GM18870 (cell line): Measurements from ENCODE around the gene DEPP1.

Experiments
- ATAC-seq: cut with Tn5 transposase; IDR thresholded peaks from one replicate; pipeline ENCODE4 v1.9.1; 2021; ENCODE audit warnings: moderate library complexity; ENCODE audit not compliant: unreplicated experiment

The DEPP1 gene

DNA sequence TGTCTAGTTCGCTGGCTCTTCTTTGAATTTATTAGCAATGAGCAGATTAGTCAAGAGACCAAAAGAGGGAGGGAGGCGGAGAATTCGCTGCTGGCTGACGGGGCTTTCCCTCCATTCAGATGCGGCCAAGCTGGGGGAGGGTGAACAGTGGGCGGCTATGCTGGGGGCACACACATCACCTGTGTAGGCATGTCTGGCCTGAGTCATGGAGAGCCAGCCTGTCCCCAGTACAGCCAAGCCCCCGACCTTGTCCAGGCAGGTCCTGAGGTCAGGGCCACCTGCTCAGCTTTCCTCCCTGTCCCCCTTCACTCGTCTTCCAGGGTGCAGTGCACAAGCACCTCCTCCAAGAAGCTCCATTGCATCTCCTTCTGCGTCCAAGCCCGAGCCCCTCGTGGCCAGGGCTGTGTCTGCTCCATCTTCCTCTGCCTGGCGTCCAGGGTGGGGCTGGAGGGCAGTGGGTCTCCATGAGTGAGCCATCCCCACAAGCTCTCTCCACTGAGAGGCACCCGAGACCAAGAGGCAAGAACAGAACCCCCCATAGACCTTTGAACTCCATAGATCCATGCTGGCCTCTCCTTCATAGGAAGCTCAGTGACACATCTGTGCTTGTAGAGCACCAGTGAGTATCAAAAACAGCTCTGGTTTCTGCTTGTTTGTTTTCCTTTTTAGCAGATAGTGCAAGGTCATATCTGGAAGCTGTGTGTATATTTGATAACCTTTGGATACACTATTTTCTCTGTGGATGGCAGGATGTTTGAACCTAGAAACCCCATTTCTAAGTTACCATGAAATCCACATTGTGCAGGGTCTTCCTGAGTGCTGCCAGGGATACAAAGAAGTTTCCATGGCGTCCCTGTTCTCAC lies 1.9 kb upstream of the DEPP1 start:
- ATAC-seq, result no peak

DNA sequence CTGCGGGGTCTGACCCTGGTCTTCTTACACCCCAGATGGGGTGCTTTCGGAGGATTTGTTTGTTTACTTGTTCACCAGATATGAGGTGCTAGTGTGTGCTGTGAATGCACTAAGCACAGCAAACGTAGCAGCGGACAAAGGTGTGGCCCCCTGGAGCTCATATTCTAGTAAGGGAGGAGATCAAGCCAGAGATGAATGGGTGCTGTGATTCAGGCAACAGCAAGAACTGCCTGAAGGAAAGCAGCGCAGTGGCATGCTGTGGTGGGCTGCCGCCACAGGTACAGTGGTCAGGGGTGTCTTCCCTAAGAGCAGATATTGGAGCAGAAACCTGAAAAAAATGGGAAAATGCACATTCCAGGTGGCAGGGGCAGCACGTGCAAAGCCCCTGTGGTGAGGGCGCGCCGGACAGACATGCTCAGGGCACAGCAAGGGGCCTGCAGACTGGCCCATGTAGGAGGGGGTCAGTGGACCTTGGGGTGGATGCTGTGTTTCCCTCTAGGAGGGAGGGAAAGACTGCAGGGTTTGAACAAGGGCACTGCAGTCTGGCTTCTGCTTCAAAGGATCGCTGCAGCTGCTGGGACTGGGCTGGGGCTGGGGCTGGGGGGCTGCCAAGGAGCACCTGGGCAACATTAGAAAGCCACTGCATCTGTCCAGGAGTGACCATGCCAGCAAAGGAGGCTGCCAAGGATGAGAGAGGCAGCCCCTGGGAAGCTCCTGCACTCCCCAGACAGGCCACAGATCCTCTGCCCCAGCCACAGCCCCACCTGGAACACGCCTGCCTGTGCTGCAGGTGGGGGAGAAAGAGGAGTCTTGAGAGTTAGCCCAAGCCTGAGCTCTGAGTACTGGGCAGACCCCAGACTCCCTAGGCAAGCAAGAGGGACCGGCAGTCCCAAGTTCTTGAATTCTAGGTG lies 927 bp upstream of the DEPP1 start:
- no peak for ATAC-seq

DNA sequence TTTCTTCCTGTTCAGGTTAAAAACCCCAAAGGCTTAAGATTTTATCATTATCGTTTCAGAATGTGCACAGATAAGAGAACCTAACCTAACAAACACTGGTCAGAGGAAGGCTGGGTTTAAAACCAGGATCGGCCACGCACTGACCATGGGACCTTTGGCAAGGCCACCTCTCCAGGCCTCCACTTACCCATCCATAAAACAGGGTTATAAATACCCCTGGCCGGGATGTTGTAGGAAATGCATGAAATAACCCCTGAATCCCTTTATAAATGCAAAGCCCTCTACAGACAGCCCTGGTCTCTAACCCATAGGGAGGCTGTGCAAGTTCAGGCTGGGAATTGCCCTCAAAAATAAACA lies 418 bp downstream of the DEPP1 start:
- no peak for ATAC-seq

DNA sequence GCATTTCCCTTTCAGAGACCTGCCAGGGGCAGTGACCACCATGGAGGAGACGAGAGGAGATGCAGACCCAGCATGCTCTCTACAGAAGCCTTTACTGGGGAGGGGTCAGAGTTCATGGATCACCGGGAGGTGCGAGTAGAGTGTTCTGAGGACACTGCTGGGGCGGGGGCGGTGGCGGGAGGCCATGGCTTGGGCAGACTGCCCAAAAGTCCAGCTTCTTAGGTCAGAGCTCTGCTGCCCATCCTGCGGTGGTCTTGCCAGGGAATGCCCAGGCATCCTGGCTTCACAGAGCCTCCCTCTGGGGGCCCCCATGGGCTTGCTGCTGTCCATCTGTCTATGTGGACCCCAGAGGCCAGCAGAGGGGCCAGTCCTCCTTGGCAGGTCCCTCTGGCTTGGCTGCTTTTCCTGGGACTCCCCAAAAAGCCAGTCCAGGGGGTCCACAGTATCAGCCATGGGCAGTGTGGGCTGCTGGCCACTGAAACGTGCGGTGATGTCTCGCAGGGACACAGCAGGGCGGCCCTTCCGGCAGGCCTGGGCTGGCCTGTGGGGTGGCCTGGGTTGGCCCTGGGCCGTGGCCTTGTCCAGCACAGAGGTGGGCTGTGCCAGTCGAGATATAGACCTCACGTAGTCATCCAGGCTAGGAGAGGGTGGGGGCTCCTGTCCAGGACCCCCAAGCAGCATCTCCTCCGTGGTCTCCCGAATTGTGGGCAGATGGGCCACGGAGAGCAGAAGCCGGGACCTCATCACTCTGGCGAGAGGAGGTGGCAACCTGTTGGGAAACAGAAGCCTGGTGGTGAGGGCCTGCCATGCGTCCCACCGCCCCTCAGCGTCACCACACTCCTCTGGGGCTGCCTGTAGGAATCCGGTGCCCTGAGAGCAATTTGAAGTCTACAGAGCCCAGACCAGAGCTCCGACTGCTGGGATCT lies 1.1 kb downstream of the DEPP1 start:
- ATAC-seq, result no peak

DNA sequence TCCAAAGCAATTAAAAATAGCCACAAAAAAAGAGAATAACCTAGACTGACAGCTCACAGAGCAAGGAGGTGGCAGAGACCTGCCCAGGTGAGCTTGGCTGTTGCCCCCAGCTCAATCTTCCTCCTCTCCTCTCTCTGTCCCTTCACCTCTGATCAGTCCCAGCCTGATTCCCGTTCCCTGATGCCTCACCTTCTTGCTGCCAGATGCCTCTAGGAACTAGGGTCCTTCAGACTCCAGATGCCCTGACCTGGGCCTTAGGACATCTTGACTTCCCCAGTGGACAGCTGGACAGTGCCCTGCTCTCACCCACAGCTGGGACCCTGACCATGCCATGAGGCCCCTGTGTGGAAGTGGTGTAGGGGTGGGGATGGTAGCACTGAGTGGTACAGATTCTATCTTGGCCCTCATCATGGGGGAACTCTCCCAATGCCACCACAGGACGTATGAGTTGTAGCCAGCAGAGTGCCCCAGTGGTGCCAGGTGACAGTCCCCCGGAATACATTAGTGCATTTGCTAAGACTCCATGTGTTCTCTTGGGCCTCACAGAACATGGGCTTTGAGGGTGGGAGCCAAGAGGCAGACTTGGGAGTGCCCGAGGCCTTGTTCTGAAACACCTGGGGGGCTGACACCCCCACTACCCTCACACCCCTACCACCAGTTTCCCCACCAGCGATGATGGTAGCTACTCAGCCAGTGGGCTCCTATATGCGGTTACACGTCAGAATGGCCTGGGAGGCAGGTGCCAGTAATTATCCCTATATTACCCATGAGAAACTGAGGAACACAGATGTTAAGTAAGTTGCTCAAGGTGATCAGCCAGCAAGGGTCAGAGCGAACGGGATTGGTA lies 2.0 kb downstream of the DEPP1 start:
- no peak for ATAC-seq

DNA sequence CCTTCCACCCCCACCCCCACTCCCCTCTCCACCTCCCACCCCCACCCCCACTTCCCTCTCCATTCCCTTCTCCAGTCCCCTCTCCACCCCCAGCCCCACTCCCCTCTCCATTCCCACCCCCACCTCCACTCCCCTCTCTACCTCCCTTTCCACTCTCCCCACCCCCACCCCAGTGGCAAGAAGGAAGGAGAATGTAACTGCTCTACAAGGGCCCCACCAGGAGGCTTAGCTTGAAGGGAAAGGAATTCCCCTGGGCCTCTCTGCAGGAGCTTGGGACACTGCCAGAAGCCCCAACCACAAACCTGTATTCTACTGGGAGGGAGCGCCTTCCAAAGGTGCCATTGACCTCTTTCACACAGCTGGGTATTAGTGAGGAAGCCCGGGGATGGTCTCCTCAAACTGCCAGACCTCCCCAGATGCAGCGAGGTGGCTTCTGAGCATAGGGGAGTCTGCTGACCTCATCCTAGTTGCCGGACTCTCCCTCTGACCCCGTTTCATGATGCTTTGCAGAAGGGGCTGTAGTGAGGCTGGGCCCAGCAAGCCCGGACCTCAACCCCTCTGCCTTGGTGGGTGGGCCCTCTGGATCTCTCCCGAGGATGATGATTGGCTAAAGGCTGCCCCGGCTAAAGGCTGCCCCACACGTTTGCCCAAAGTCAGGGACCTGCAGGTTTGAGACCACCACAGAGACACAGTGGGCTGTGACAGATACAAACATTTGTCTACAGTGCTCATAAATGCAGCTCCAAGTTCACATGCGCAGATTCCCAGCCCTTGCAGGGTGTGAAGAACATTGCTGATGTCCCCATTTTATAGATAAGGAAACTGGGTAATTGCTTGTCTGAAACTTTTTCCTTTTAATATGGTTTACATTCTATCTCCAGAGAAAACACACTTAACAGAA lies 2.9 kb downstream of the DEPP1 start:
- no peak for ATAC-seq

DNA sequence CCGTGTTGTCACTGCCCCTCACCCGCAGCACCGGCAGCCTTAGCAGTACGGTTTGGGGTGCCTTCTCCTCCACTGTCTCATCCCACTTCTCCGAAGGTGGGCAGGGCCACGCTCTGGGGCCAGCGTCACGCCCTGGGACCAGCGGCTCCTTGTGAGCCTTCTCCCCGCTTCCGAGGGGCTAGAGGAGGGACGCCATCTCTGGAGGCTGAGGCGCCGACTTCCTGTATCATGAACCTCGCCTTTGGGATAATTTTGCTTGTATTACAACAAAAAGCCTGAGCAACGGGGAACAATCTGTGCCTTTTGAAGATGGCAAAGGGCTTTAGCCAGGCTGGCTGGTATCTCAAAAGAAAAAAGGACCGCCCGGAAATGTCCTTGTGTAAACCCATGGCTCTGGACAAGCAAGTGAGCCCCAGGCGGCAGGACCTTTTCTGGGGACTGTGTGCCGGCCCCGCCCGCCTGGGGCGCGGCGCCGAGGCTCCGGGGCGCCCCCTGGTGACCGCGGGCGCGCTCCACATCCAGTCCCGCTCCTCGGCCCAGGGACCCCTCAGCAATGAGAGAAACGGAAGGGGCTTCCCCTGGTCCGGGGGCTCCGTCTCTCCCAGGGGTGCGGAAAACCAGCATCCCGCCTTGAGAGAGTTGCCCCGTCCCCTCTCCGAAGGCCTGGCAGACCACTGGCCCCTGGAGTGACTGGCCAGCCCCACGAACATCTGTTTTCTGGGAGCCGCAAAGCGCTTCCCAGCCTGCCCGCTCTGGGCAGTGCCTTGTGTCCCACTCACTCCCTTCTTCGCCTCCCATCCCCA lies 3.8 kb downstream of the DEPP1 start:
- ATAC-seq, result peak; percentile 31

DNA sequence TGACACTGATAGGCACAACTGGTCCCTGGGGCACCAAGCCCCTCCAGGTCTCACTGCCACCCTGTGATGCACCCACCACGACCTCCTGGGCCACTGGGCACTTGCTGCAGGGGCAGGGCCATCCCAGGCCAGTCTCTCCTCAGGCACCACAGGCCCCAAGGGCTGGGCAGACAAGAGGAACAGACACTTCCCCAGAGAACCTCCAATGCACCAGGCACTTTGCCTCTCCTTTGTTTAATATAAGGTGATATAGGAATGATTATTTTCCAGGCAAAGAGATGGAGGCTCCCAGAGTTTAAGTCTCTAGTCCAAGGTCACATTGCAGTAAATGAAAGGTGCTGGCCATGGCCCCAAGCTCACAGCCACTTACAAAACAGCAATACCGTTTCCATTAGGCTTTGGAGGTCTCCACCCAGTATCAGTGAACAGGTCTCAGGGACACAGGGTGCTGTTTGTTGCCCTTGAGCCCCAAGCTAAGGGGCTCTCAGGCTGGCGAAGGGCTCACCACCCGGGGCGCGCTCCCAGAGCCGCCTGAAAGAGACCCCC lies 4.5 kb downstream of the DEPP1 start:
- ATAC-seq, result no peak

DNA sequence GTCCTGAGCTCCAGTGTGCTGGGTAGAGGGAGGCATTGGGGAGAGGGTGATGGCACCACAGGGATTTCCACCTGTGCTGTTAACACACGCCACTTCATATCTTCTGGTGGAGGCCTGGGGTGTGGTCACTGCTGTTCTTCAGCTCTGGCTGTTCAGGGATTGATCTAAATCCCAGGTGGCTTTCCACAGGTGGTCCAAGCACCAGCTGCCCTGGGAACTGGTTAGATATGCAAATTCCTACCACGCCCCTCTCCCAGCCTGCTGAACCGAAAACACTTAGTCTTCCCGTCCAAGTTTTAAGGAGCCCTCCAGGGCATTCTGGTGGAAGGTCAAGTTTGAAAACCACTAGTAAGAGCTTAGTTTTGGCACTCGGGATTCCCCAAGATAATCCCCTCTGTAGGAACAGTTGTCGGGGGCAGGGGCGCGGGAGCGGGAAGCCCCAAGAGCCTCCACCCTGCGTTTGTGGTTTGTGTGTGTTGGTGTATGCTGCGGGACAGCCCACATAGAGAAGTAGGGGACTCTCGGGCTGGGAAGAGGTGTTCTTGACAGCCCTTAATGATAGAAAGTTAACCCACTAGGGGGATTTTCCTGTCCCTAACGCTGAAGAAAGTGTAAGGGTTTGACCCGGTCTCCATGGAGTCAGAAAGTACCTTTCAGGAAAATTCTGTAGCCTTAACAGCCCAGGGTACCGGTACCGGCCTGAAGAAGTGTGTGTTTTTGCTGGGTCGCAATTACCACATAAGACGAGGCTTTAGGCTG lies 5.1 kb downstream of the DEPP1 start:
- ATAC-seq, result peak; percentile 30

DNA sequence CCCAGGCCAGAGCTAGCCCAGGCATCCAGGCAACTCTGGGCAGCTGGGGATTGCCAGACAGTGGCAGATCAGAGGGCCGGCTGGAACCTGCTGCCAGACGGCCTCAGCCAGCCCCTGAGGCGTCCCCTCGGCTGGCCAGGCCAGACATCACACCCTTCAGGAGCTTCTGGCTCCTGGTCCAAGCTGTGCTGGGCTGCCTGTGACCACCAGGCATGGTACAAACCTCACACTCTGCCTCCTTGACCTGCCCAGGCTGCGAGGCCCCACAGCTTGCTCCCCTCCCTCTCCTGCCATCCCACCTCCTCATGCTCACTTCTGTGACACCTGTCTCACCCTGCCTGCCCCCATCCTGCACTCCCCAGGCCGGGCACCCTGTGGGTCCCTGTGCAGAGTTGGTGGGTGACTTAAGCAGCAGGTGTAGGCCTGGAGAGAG lies 5.7 kb downstream of the DEPP1 start:
- no peak for ATAC-seq

DNA sequence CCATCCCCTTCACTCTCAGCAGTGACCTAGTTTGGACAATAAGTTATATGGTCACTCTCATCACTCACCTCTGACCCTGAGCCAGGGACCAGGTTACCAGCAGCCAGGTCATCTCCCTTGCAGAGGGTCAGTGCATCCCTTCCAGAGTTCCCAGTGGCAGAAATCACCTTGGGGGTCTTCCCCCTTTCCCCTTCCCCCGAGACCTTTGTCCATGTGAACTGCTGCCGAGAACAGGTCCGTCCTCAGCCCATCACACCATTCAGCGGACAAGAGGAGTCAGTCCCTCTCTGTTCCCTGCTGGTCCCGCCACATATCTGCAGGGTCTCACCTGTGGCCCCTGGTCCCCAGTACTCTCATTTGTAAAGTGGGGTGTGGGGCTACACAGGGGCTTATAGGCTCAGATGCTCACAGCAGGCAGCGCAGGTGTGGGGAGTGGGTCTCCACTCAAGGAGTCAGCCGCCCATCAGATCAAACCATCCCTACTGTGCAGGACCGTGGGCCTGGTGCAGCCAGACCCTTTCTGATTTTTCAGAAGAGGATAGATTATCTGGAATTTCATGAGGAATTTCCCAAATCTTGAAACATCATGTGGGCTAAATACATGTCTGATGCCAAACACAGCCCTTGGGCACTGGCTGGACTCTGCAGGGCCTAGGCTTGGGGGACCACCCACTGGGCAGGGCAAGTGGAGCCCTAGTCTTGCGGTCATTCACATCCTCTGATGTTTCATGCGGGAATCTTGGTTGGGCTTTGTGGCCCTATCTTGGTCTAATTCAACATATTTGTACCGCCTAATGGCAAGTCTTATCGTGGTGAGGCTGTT lies 6.5 kb downstream of the DEPP1 start:
- ATAC-seq, result no peak

DNA sequence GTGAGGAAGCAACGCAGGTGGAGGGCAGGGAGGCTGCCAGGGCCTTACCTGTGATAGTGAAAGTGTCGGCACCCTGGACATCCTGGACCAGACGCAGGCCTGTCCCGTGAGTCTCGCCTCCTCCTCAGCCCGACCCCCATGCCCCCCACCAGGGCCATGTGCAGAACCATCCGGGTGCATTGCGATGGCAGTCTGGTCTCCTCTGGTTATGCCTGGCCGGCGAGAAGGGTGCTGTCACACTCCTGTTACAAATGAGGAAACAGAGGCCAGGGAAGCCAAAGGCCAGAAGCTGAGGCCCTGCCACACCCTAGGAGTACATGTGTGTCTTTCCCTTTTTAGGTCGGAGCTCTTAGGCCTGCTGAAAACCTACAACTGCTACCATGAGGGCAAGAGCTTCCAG lies 7.2 kb downstream of the DEPP1 start:
- ATAC-seq, result no peak

DNA sequence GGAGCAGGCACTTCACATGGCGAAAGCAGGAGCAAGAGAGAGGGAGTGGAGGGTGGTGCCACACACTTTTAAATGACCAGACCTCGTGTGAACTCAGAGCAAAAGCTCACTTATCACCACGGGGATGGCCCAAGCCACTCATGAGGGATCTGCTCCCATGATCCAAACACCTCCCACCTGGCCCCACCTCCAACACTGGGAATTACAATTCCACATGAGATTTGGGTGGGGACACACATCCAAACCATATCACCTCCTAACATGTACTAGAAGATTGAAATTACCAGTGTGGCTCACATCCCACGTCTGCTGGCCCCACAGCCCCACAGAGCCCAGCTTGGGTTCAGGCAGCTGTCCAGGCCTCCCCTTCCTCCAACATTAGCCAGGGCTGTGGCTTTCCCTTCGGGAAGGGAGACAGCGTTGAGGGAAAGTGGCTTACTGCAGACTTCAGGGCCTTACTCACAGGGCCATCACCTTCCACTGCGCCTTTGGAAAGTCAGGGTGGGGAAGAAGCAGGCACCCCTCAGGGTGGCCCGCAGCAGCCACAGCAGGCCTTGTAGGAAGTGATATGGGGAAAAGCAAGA lies 7.7 kb downstream of the DEPP1 start:
- ATAC-seq, result no peak

DNA sequence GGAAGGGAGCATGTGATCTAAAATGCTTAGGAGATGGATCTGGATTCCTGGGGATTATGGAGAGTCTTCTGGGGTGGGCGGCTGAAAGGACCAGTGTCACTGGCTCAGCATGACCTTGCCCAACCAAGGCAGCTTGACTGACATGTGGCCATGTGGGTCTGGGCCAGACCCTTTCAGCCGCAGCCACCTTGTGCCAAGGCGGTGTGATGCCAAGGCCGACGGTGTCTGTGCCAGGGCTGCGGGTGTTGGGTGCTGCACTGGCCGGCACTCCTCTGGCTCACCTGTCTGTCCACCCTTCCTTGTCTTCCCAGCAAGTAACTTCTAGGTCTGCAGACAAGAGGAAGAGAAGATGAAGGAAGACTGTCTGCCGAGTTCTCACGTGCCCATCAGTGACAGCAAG lies 8.8 kb downstream of the DEPP1 start:
- ATAC-seq, result no peak

DNA sequence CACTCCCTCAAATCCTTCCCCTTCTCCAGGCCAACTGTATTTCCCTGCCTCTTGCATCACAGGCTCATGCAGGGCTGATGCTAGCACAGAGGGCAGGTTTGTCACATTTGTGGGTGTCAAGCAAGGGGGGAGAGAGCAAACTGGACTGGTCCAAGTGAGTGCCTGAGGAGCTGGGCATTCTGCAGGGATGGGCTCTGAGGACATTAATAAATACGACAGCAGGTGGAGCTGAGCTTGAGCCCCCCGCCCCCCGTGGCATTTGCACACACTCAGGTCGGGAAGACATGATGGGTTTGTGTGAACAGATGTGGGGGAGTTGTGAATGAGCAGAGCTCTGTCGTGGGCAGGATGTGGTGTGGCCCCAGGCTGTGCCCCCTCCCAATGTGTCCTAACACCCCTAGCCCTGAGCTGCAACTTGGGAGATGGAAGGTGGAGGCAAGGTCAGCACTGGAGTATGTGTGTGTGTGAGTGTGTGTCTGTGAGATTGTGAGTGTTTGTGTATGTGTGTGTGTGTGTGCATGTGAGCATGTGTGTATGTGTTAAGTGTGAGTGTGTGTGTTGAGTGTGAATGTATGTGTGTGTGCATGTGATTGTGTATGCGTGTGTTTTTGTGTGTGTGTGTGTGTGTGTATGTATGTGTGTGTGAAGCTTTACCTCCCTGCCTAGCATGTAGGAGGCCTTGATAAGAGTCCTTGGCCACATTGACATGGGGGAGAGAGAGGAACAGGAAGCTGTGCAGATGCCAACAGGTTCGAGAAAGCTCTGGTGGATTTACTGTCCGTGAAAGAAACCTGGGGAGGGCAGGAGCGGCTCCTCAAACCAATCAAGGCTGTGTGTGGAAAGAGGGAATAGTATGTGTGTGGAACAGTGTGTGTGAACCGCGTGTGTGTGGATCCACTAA lies 9.9 kb downstream of the DEPP1 start:
- no peak for ATAC-seq
